Measurements from ENCODE around the gene LSAMP.

LSAMP gene

GRCh38 chr3:116164039-116164438, 281.2 kb downstream of the LSAMP start:
- no peaks in the 10 kb centered on the region for H3K9me3 ChIP-seq (ENCODE audit: insufficient read depth, low read length)
- H3K27me3 ChIP-seq (ENCODE audit: low read depth, low read length), result no peaks in the 10 kb centered on the region
- no peak overlapping the region for H2AFZ ChIP-seq (ENCODE audit: low read depth, low read length)
- H3K36me3 ChIP-seq (replicated peaks; ENCODE audit: low read depth, low read length), result no peaks in the 10 kb centered on the region
- no peaks in the 10 kb centered on the region for H4K20me1 ChIP-seq (ENCODE audit: insufficient read depth, low read length)
- H3K4me2 ChIP-seq (ENCODE audit: low read length), result no peak overlapping the region
- H3K4me3 ChIP-seq (ENCODE audit: low read length), result no peak overlapping the region
- H3K79me2 ChIP-seq (ENCODE audit: low read length), result no peaks in the 10 kb centered on the region
- no peak overlapping the region for H3K9ac ChIP-seq (ENCODE audit: low read length)
- H3K4me1 ChIP-seq (ENCODE audit: low read length), result peaks cover 8% of the 10 kb centered on the region
- H3K27ac ChIP-seq (ENCODE audit: low read length), result no peak overlapping the region
- no peak for TF ChIP-seq CTCF (IDR thresholded peaks at IDR 0.05; ENCODE audit: low read depth, low read length)
- TF ChIP-seq EZH2phosphoT487 (IDR thresholded peaks at IDR 0.05; ENCODE audit: low read depth), result no peak

- Histone ChIP-seq H4K20me1 (ENCODE audit: insufficient read depth, low read length) (no peaks in the 10 kb centered on the region), H3K9ac (ENCODE audit: low read length) (no peak overlapping the region), H3K4me2 (ENCODE audit: low read length) (peak overlapping the region; percentile 4), H3K4me3 (ENCODE audit: low read length) (no peak overlapping the region), H3K79me2 (ENCODE audit: low read length) (no peaks in the 10 kb centered on the region), H3K4me1 (ENCODE audit: low read length) (peaks cover 8% of the 10 kb centered on the region), H3K9me3 (ENCODE audit: insufficient read depth, low read length) (no peaks in the 10 kb centered on the region), H3K36me3 (replicated peaks; ENCODE audit: low read depth, low read length) (no peaks in the 10 kb centered on the region), H2AFZ (ENCODE audit: low read depth, low read length) (no peak overlapping the region), H3K27me3 (ENCODE audit: low read depth, low read length) (no peaks in the 10 kb centered on the region), H3K27ac (ENCODE audit: low read length) (no peak overlapping the region)
- TF ChIP-seq EZH2phosphoT487 (IDR thresholded peaks at IDR 0.05; ENCODE audit: low read depth), result no peak
These were observed 283.4 kb downstream of the LSAMP start for GRCh38 chr3:116161575-116162525.

- Histone ChIP-seq H3K79me2 (ENCODE audit: low read length) (no peaks in the 10 kb centered on the region), H3K4me3 (ENCODE audit: low read length) (no peak overlapping the region), H4K20me1 (ENCODE audit: insufficient read depth, low read length) (no peaks in the 10 kb centered on the region), H3K9ac (ENCODE audit: low read length) (no peak overlapping the region), H3K27me3 (ENCODE audit: low read depth, low read length) (no peaks in the 10 kb centered on the region), H3K4me1 (ENCODE audit: low read length) (peaks cover 8% of the 10 kb centered on the region), H3K36me3 (replicated peaks; ENCODE audit: low read depth, low read length) (no peaks in the 10 kb centered on the region), H2AFZ (ENCODE audit: low read depth, low read length) (no peak overlapping the region), H3K27ac (ENCODE audit: low read length) (no peak overlapping the region), H3K4me2 (ENCODE audit: low read length) (no peak overlapping the region), H3K9me3 (ENCODE audit: insufficient read depth, low read length) (no peaks in the 10 kb centered on the region)
- TF ChIP-seq EZH2phosphoT487 (IDR thresholded peaks at IDR 0.05; ENCODE audit: low read depth) (no peak), CTCF (IDR thresholded peaks at IDR 0.05; ENCODE audit: low read depth, low read length) (no peak)
These were observed 284.7 kb downstream of the LSAMP start for GRCh38 chr3:116160594-116160993.

- H2AFZ ChIP-seq (ENCODE audit: low read depth, low read length), result no peak overlapping the region
- H3K36me3 ChIP-seq (replicated peaks; ENCODE audit: low read depth, low read length), result no peaks in the 10 kb centered on the region
- no peak overlapping the region for H3K9ac ChIP-seq (ENCODE audit: low read length)
- TF ChIP-seq EZH2phosphoT487 (IDR thresholded peaks at IDR 0.05; ENCODE audit: low read depth) (no peak), CTCF (IDR thresholded peaks at IDR 0.05; ENCODE audit: low read depth, low read length) (no peak)
- H3K4me1 ChIP-seq (ENCODE audit: low read length), result no peaks in the 10 kb centered on the region
- no peaks in the 10 kb centered on the region for H3K79me2 ChIP-seq (ENCODE audit: low read length)
- H3K4me3 ChIP-seq (ENCODE audit: low read length), result no peak overlapping the region
- H3K27me3 ChIP-seq (ENCODE audit: low read depth, low read length), result no peaks in the 10 kb centered on the region
- no peak overlapping the region for H3K4me2 ChIP-seq (ENCODE audit: low read length)
- no peak overlapping the region for H3K27ac ChIP-seq (ENCODE audit: low read length)
- H3K9me3 ChIP-seq (ENCODE audit: insufficient read depth, low read length), result no peaks in the 10 kb centered on the region
- no peaks in the 10 kb centered on the region for H4K20me1 ChIP-seq (ENCODE audit: insufficient read depth, low read length)
These were observed 289.4 kb downstream of the LSAMP start for GRCh38 chr3:116155841-116156240.
